ENCODE results near the gene ERVH48-1. TPM values are rescaled to one million over a fixed set of nuclear protein-coding genes. Genes with fewer than 3 reads are reported as not detected.
"Not testable (repeated sequence)": the region's sequence is repeated elsewhere in the genome, so short reads cannot be mapped to it uniquely, and the experiment has no call there.

The ERVH48-1 gene
- total RNA-seq, 4 donors from 2014 or later, result not detected

DNA sequence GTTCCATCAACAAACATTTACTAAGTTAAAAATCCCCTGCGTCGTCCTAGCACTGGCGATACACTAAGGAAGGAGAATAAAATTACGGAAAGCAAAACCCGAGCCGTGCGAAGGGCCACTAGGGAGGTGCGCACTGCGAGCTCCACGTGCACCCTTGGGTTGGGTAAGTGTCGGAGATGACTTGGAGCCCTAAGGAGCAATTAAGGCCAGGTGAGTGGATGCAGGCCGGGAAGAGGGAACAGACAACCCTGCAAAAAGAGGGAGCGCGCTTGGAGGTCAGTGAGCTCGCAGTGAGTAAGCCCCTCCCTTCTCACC is 46.8 kb downstream of the ERVH48-1 start:
- Histone ChIP-seq H3K9me3 (no peaks in the 10 kb centered on the region), H3K4me3 (peak overlapping the region; percentile 86 to 94 (median 90)), H3K27me3 (no peaks in the 10 kb centered on the region), H3K4me1 (peaks cover 17% of the 10 kb centered on the region in 2 donors), H3K27ac (peak overlapping the region; percentile 81 to 97 (median 90)), H3K36me3 (peaks cover 0 to 29% of the 10 kb centered on the region in 2 donors)
- TF ChIP-seq, protein P1, sequence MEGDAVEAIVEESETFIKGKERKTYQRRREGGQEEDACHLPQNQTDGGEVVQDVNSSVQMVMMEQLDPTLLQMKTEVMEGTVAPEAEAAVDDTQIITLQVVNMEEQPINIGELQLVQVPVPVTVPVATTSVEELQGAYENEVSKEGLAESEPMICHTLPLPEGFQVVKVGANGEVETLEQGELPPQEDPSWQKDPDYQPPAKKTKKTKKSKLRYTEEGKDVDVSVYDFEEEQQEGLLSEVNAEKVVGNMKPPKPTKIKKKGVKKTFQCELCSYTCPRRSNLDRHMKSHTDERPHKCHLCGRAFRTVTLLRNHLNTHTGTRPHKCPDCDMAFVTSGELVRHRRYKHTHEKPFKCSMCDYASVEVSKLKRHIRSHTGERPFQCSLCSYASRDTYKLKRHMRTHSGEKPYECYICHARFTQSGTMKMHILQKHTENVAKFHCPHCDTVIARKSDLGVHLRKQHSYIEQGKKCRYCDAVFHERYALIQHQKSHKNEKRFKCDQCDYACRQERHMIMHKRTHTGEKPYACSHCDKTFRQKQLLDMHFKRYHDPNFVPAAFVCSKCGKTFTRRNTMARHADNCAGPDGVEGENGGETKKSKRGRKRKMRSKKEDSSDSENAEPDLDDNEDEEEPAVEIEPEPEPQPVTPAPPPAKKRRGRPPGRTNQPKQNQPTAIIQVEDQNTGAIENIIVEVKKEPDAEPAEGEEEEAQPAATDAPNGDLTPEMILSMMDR (IDR thresholded peaks at IDR 0.05 in 4 of 5, conservative IDR thresholded peaks at IDR 0.05 in 1 of 5), result no peak
- no peak for TF ChIP-seq POLR2A (IDR thresholded peaks at IDR 0.05)
- ATAC-seq, result peak; percentile 28 to 39
- no peak for DNase-seq
- intact Hi-C loops (cut with DNase I; ENCODE audit: low total_unique reads), result loop anchor here (2.0 kb wide), 1 partner anchor 780 kb away; the partner anchor contains the start of genes HSF2BP and RRP1B
- in situ Hi-C loops (cut with MboI; ENCODE audit: low sequenced_read_pairs in 4 of 4), result loop anchor here in 1 of 4 donors (25.0 kb wide), 1 partner anchor 91 kb away; no protein-coding TSS in a partner anchor

DNA sequence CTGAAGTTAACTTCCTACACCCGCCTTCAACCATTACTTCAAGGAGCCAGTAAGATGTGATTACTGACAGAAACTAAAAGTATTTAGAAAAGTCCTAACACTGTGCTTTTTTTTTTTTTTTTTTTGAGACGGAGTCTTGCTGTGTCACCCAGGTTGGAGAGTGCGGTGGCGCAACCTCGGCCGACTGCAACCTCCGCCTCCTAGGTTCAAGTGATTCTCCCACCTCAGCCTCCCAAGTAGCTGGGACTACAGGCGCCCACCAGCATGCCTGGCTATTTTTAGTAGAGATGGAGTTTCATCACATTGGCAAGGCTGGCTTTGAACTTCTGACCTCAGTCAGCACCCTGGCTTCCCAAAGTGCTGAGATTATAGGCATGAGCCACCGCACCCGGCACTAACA is 49.6 kb downstream of the ERVH48-1 start:
- ATAC-seq, result not testable (repeated sequence)
- H3K36me3 ChIP-seq, result peaks cover 0 to 57% of the 10 kb centered on the region in 2 donors
- in situ Hi-C loops (cut with MboI; ENCODE audit: low sequenced_read_pairs in 4 of 4), result loop anchor here in 1 of 4 donors (25.0 kb wide), 1 partner anchor 89 kb away; no protein-coding TSS in a partner anchor

DNA sequence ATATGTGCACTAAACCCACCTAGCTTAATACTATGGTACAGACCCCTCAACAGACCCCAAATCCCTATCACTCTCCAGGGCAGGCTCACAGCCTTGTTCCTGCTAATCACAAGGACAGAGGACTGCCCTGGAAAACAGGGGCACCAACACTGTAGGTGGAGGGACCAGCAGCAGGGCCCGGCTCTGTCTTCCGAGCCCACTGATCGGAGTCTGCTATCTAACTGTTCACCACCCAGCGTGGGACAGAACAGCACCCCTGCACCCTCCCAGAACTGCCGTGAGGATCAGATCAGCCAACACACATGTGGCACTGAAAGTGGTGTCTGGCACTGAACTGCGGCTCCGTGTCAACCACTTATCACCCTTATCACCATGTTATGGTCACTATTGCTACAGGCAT is 52.3 kb downstream of the ERVH48-1 start:
- intact Hi-C loops (cut with DNase I; ENCODE audit: low total_unique reads), result no loop called here
- peaks cover 2% of the 10 kb centered on the region in 2 donors for H3K4me1 ChIP-seq
- H3K27me3 ChIP-seq, result no peaks in the 10 kb centered on the region
- TF ChIP-seq, protein P1 (IDR thresholded peaks at IDR 0.05 in 4 of 5, conservative IDR thresholded peaks at IDR 0.05 in 1 of 5), result no peak
- no peak for TF ChIP-seq POLR2A (IDR thresholded peaks at IDR 0.05)
- H3K9me3 ChIP-seq, result no peaks in the 10 kb centered on the region
- no peak overlapping the region for H3K27ac ChIP-seq
- peaks cover 0 to 77% of the 10 kb centered on the region in 2 donors for H3K36me3 ChIP-seq
- no peak for ATAC-seq
- in situ Hi-C loops (cut with MboI; ENCODE audit: low sequenced_read_pairs in 4 of 4), result no loop called here
- no peak overlapping the region for H3K4me3 ChIP-seq
- no peak for DNase-seq

More for the DNA sequence above, 49.6 kb downstream of the ERVH48-1 start:
- H3K27ac ChIP-seq; H3K9me3 ChIP-seq; H3K4me3 ChIP-seq; DNase-seq; intact Hi-C loops (cut with DNase I; ENCODE audit: low total_unique reads); H3K27me3 ChIP-seq: not testable (repeated sequence)
- H3K4me1 ChIP-seq, result peaks cover 17% of the 10 kb centered on the region in 2 donors

- peaks cover 0 to 54% of the 10 kb centered on the region in 2 donors for H3K36me3 ChIP-seq
- no peak overlapping the region for H3K27ac ChIP-seq
- H3K27me3 ChIP-seq, result no peaks in the 10 kb centered on the region
- DNase-seq, result no peak
- no peak for ATAC-seq
- in situ Hi-C loops (cut with MboI; ENCODE audit: low sequenced_read_pairs in 4 of 4), result no loop called here
- no peak overlapping the region for H3K4me3 ChIP-seq
- intact Hi-C loops (cut with DNase I; ENCODE audit: low total_unique reads), result no loop called here
- H3K4me1 ChIP-seq, result no peaks in the 10 kb centered on the region
- H3K9me3 ChIP-seq, result no peaks in the 10 kb centered on the region
- TF ChIP-seq, protein P1 (IDR thresholded peaks at IDR 0.05 in 4 of 5, conservative IDR thresholded peaks at IDR 0.05 in 1 of 5), result no peak
- no peak for TF ChIP-seq POLR2A (IDR thresholded peaks at IDR 0.05)
These were observed 57.2 kb downstream of the ERVH48-1 start for GRCh38 chr21:42868196-42868595.

Small RNAs within 50 kb of the gene (microRNA-seq; reads per million reads assigned to microRNA genes)
- gene MIR5692B (ENCODE audit: borderline replicate concordance in 2 of 2), result 0 reads per million in 2 donors

Other genes with a start within 250 kb of the ERVH48-1 start
- 10 to 100 TPM in 1 of 4 donors, 1 to 10 TPM in 3; 1.9 to 13.3 (median 4.4) TPM for gene WDR4, start 46.1 kb downstream of the ERVH48-1 start, total RNA-seq
- gene NDUFV3, start 32.3 kb downstream of the ERVH48-1 start, total RNA-seq, result 100 to 1,000 TPM in 1 of 4 donors, 10 to 100 TPM in 3; 96.4 to 109 (median 97.7) TPM
- 10 to 100 TPM in 1 of 4 donors, 1 to 10 TPM in 3; 5.3 to 18.0 (median 7.6) TPM for gene PKNOX1, start 48.9 kb upstream of the ERVH48-1 start, total RNA-seq
- gene CBS, start 150.2 kb upstream of the ERVH48-1 start, total RNA-seq, result 1 to 10 TPM; 1.0 to 3.4 (median 1.4) TPM
- 10 to 100 TPM in 3 of 4 donors, 1 to 10 TPM in 1; 7.7 to 30.0 (median 18.0) TPM for gene U2AF1, start 181.9 kb upstream of the ERVH48-1 start, total RNA-seq
- not detected for gene CRYAA, start 243.4 kb upstream of the ERVH48-1 start, total RNA-seq

Measured in gastrocnemius medialis (tissue), 4 donors.